GM21515 (cell line): ENCODE results near the gene DOCK1.

Source experiments
- ATAC-seq: cut with Tn5 transposase; IDR thresholded peaks from one replicate; pipeline ENCODE4 v1.9.1; 2021; ENCODE audit not compliant: unreplicated experiment

Gene DOCK1

GRCh38 chr10:127410030-127410429, 504.8 kb downstream of the DOCK1 start:
- ATAC-seq, result no peak

- ATAC-seq, result no peak
Observed at GRCh38 chr10:127411062-127411461, 505.8 kb downstream of the DOCK1 start.

- ATAC-seq, result no peak
Observed at GRCh38 chr10:127413326-127413725, 508.1 kb downstream of the DOCK1 start.

- ATAC-seq, result no peak
Observed at GRCh38 chr10:127414024-127414423, 508.8 kb downstream of the DOCK1 start.

- no peak for ATAC-seq
Observed at GRCh38 chr10:127415116-127415515, 509.9 kb downstream of the DOCK1 start.

- no peak for ATAC-seq
Observed at GRCh38 chr10:127415901-127416581, 510.8 kb downstream of the DOCK1 start.

- ATAC-seq, result no peak
Observed at GRCh38 chr10:127417031-127417430, 511.8 kb downstream of the DOCK1 start.

- no peak for ATAC-seq
Observed at GRCh38 chr10:127417686-127418401, 512.6 kb downstream of the DOCK1 start.

GRCh38 chr10:127418536-127419168, 513.4 kb downstream of the DOCK1 start:
- no peak for ATAC-seq

GRCh38 chr10:127420138-127420684, 515.0 kb downstream of the DOCK1 start:
- ATAC-seq, result no peak

GRCh38 chr10:127423218-127423915, 518.1 kb downstream of the DOCK1 start:
- ATAC-seq, result no peak

- no peak for ATAC-seq
Observed at GRCh38 chr10:127424594-127425264, 519.5 kb downstream of the DOCK1 start.

GRCh38 chr10:127426746-127427145, 521.5 kb downstream of the DOCK1 start:
- ATAC-seq, result no peak

- ATAC-seq, result no peak
Observed at GRCh38 chr10:127427926-127428325, 522.7 kb downstream of the DOCK1 start.

GRCh38 chr10:127428385-127428980, 523.3 kb downstream of the DOCK1 start:
- no peak for ATAC-seq

GRCh38 chr10:127429601-127430312, 524.5 kb downstream of the DOCK1 start:
- ATAC-seq, result no peak

GRCh38 chr10:127431525-127431924, 526.3 kb downstream of the DOCK1 start:
- ATAC-seq, result no peak

GRCh38 chr10:127434006-127434405, 528.8 kb downstream of the DOCK1 start:
- ATAC-seq, result no peak

- no peak for ATAC-seq
Observed at GRCh38 chr10:127435246-127435645, 530.0 kb downstream of the DOCK1 start.

- no peak for ATAC-seq
Observed at GRCh38 chr10:127440371-127440770, 535.1 kb downstream of the DOCK1 start.
